LNCAP (cell line): ENCODE measurements around the gene ADARB2.

ENCODE experiments used
- TF ChIP-seq, protein P1 (sequence below): fragments of 450-650 bp; IDR thresholded peaks from 2 replicates; pipeline ENCODE4 v1.5.1; 2017; ENCODE audit warnings: mild to moderate bottlenecking

The ADARB2 gene

DNA sequence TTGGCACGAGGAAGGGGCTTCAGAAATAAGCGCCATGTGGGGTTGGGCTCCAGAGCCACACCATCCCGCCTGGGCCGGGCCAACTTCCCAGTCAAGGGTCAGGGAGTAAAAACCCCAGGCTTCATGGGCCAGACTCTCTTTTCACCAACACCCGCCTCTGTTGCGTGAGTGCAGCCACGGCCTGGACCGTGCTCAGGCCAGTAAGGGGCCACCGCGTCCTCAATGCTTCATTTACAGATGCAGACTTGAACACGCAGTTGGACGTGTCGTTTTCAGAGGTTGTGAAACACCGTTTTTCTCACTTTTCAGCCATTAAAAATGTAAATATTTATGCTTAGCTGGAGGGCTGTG, 520.1 kb downstream of the ADARB2 start:
- TF ChIP-seq, protein P1, sequence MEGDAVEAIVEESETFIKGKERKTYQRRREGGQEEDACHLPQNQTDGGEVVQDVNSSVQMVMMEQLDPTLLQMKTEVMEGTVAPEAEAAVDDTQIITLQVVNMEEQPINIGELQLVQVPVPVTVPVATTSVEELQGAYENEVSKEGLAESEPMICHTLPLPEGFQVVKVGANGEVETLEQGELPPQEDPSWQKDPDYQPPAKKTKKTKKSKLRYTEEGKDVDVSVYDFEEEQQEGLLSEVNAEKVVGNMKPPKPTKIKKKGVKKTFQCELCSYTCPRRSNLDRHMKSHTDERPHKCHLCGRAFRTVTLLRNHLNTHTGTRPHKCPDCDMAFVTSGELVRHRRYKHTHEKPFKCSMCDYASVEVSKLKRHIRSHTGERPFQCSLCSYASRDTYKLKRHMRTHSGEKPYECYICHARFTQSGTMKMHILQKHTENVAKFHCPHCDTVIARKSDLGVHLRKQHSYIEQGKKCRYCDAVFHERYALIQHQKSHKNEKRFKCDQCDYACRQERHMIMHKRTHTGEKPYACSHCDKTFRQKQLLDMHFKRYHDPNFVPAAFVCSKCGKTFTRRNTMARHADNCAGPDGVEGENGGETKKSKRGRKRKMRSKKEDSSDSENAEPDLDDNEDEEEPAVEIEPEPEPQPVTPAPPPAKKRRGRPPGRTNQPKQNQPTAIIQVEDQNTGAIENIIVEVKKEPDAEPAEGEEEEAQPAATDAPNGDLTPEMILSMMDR, result no peak

DNA sequence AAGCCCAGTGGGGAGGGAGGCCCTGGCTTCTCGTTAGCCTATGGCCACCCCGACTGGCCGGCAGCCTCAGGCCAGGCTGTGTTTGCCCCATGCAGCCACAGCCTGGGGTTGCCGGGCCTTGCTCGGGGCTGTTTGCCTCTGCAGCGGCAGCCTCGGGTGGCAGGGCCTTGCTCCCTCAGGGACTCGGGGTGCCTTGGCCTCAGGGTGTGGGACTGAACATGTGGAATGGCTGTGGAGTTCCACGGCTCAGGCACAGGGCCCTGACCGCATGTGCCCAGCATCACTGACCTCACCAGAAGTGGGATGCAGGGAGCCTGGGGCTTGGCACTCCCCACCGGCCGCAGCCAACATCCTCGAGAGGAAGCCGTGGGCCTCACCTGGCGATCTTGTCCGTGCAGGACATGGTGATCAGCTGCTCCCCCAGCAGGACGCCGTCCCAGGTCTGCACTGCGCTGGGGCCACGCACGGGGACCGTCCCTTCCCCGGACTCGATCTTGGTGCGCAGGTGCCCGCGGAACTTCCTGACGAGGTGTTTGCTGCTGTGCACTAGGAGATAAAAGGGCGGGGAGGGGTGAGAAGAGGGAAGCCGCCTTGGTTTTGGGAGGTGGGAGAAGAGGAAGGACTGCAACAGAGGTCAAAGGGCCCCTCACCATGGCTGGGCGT, 520.6 kb downstream of the ADARB2 start:
- TF ChIP-seq, protein P1, result no peak

DNA sequence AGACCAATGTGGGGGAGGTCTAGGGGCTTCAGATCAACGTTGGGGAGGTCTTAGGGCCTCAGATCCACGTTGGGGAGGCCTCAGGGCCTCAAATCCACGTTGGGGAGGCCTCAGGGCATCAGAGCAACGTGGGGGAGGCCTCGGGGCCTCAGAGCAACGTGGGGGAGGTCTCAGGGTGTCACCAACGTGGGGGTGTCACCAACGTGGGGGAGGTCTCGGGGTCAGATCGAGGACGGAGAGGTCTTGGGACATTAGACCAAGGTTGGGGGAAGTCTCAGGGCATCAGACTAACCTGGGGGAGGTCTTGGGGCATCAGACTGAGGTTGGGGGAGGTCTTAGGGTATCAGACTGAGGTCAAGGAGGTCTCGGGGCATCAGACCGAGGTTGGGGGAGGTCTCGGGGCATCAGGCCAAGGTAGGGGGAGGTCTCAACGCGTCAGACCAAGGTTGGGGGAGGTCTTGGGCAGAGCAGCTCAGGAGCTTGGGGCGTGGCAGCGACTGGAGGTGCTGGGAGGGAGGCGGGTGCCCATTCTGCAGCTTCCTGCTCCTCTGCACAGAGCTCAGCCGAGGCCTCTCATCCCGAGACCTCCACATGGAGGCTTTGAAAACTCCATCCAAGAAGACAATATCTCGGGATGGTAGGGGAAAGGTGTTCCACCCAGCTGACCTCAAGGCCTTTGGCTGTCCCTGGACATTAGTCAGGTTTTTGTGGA, 521.3 kb downstream of the ADARB2 start:
- TF ChIP-seq, protein P1, result no peak

DNA sequence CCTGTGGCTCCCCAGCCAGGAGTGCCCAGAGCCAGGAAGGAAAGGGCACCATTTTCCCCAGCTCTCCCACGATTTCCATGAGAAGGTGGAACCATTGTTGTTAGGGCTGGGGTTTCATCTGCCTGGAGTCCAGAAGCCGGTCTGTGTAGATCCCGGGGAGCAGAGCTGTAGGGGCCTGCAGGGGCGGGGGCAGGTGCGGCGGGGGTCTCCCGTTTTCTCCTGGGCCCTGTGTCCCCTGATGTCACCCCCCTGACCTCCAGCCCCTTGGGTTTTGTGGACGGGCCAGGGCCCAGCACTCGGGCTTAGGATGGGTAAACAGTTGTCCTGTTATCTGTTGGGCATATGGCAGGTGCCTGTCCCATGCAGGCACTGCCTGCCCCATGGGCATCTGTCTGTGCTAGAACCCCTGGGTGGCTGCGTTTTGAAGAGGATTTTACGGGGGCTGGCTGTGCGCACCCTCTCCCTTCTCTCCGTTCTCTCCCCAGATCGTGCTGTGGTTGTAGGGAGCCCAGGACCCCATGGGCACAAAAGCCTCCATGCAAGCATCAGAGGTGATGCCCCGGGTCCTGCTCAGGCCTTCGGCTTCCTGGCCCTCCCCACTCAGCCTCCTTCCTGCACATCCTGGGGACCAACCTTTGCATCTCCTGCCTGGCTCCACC, 522.3 kb downstream of the ADARB2 start:
- TF ChIP-seq, protein P1, result no peak

DNA sequence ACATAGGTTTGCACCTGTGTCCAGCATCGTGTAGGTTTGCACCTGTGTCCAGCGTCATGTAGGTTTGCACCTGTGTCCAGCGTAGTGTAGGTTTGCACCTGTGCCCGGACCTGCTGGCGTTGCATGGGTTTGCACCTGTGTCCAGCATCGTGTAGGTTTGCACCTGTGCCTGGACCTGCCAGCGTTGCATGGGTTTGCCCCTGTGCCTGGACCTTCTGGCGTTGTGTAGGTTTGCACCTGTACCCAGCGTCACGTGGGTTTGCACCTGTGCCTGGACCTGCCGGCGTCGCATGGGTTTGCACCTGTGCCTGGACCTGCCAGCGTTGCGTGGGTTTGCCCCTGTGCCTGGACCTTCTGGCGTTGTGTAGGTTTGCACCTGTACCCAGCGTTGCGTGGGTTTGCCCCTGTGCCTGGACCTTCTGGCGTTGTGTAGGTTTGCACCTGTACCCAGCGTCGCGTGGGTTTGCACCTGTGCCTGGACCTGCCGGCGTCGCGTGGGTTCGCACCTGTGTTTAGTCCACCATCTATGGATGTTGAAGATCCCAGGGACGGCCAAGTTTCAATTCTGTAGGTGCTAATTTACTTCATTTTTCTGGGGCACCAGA, 523.2 kb downstream of the ADARB2 start:
- TF ChIP-seq, protein P1, result no peak

DNA sequence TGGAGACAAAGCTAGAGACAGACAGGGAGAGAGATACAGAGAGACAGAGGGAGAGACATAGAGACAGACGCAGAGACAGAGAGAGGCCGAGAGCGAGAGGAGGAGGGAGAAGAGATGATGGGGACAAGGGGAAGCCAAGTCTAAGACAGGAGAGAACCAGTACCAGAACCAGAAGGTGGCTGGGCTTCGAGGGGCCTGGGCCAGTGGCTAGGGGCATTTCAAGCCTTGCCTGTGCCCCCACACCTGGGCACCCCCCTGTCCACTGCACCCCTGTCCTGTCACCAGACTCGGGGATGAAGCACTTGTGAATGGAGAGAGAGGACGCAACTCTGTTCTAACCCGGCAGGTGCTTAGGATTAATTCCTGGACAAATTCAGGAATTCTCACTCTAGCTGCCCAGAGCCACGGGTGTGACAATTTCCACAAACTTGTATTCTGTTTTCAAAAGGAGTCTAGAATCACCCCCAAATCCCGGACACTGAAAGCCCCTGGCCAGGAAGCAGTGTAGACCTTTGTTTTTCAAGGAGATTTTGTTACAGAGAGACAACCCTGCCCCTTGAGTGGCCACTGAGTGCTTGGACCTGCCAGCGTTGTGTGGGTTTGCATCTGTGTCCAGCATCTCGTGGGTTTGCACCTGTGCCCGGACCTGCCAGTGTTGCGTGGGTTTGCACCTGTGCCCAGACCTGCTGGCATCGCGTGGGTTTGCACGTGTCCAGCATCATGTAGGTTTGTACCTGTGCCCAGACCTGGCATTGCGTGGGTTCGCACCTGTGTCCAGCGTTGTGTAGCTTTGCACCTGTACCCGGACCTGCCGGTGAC, 523.9 kb downstream of the ADARB2 start:
- TF ChIP-seq, protein P1, result no peak

DNA sequence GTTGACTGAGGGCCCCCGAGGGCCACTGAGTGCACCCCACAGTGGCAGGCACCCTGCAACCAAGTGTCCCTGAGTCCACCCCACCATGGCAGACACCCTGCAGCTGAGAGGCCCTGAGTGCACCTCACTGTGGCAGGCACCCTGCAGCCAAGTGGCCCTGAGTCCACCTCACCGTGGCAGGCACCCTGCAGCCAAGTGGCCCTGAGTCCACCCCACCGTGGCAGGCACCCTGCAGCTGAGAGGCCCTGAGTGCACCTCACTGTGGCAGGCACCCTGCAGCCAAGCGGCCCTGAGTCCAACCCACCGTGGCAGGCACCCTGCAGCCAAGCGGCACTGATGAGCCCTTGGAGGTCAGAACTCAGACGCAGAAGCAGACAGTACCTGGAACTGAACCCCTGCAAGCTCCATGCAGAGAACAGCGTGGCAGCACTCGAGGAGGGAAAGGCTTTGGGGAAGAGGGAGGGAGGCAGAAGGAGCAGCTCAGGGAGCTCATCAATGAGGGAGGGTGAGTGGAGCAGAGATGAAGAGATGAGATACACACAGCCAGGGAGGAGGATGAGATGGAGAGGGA, 524.7 kb downstream of the ADARB2 start:
- TF ChIP-seq, protein P1, result no peak
